Activated T-helper 9 cell treated with anti-CD3 and anti-CD28 coated beads, Interleukin-2, amount 50 U/mL, for 16 hours (primary cell): ENCODE results near the gene POM121L2.

Experiments used
- DNase-seq: peaks from one replicate; pipeline ENCODE4 v3.0.0-alpha.2; 2020; ENCODE audit warnings: low read depth

POM121L2 gene

GRCh38 chr6:27312146-27312949 is at the start of gene POM121L2:
TSS of gene POM121L2 (minus strand) at chr6:27312273. CDS start at chr6:27312170, 103 bp downstream.
- peak; percentile 39 for DNase-seq

GRCh38 chr6:27359231-27359630 is 47.2 kb upstream of the POM121L2 start:
- DNase-seq = no peak

- DNase-seq = no peak
Observed at GRCh38 chr6:27358786-27359185, 46.7 kb upstream of the POM121L2 start.

GRCh38 chr6:27352850-27353249 is 40.8 kb upstream of the POM121L2 start:
- DNase-seq = no peak

- no peak for DNase-seq
Observed at GRCh38 chr6:27334141-27334540, 22.1 kb upstream of the POM121L2 start.

GRCh38 chr6:27333642-27334040 is 21.6 kb upstream of the POM121L2 start:
- no peak for DNase-seq

- DNase-seq = no peak
Observed at GRCh38 chr6:27332692-27333641, 20.9 kb upstream of the POM121L2 start.

GRCh38 chr6:27327023-27327738 is 15.1 kb upstream of the POM121L2 start:
- DNase-seq = no peak

GRCh38 chr6:27321901-27322300 is 9.8 kb upstream of the POM121L2 start:
- DNase-seq = no peak

- no peak for DNase-seq
Observed at GRCh38 chr6:27321370-27321769, 9.3 kb upstream of the POM121L2 start.

GRCh38 chr6:27318973-27319372 is 6.9 kb upstream of the POM121L2 start:
- DNase-seq = no peak

- no peak for DNase-seq
Observed at GRCh38 chr6:27314046-27314445, 2.0 kb upstream of the POM121L2 start.

- no peak for DNase-seq
Observed at GRCh38 chr6:27312950-27313271, 838 bp upstream of the POM121L2 start.

GRCh38 chr6:27311806-27312145 is 297 bp downstream of the POM121L2 start:
- no peak for DNase-seq

- DNase-seq = no peak
Observed at GRCh38 chr6:27303613-27304272, 8.3 kb downstream of the POM121L2 start.

- no peak for DNase-seq
Observed at GRCh38 chr6:27297857-27298730, 14.0 kb downstream of the POM121L2 start.

GRCh38 chr6:27297484-27297856 is 14.6 kb downstream of the POM121L2 start:
- DNase-seq = no peak

- no peak for DNase-seq
Observed at GRCh38 chr6:27296106-27296783, 15.8 kb downstream of the POM121L2 start.

GRCh38 chr6:27295301-27296079 is 16.6 kb downstream of the POM121L2 start:
- no peak for DNase-seq

- no peak for DNase-seq
Observed at GRCh38 chr6:27294409-27294808, 17.7 kb downstream of the POM121L2 start.
